Measurements from ENCODE around the gene SSU72. TPM values are rescaled to one million over a fixed set of nuclear protein-coding genes. Genes with fewer than 3 reads are reported as not detected.
"Not testable (repeated sequence)": the region's sequence is repeated elsewhere in the genome, so short reads cannot be mapped to it uniquely, and the experiment has no call there.

Gene SSU72
- total RNA-seq, 1 donor, result 54.7 TPM

- no peak for DNase-seq (ENCODE audit: low read depth in 2 of 3, low spot score in 2 of 3)
Measured at GRCh38 chr1:1531947-1532346, 42.7 kb downstream of the SSU72 start.

GRCh38 chr1:1529936-1530335 lies 44.7 kb downstream of the SSU72 start:
- DNase-seq (ENCODE audit: low read depth in 2 of 3, low spot score in 2 of 3), result no peak

- no peak for DNase-seq (ENCODE audit: low read depth in 2 of 3, low spot score in 2 of 3)
Measured at GRCh38 chr1:1529321-1529720, 45.3 kb downstream of the SSU72 start.

GRCh38 chr1:1528301-1529267 lies 46.1 kb downstream of the SSU72 start:
- DNase-seq (ENCODE audit: low read depth in 2 of 3, low spot score in 2 of 3), result no peak

- no peak for DNase-seq (ENCODE audit: low read depth in 2 of 3, low spot score in 2 of 3)
Measured at GRCh38 chr1:1527092-1527816, 47.4 kb downstream of the SSU72 start.

- DNase-seq (ENCODE audit: low read depth in 2 of 3, low spot score in 2 of 3), result not testable (repeated sequence)
Measured at GRCh38 chr1:1526476-1526875, 48.2 kb downstream of the SSU72 start.

- DNase-seq (ENCODE audit: low read depth in 2 of 3, low spot score in 2 of 3), result not testable (repeated sequence)
Measured at GRCh38 chr1:1524750-1525383, 49.8 kb downstream of the SSU72 start.

- DNase-seq (ENCODE audit: low read depth in 2 of 3, low spot score in 2 of 3), result not testable (repeated sequence)
Measured at GRCh38 chr1:1523651-1524050, 51.0 kb downstream of the SSU72 start.

GRCh38 chr1:1523226-1523625 lies 51.4 kb downstream of the SSU72 start:
- DNase-seq (ENCODE audit: low read depth in 2 of 3, low spot score in 2 of 3), result not testable (repeated sequence)

- not testable (repeated sequence) for DNase-seq (ENCODE audit: low read depth in 2 of 3, low spot score in 2 of 3)
Measured at GRCh38 chr1:1522536-1522935, 52.1 kb downstream of the SSU72 start.

- no peak for DNase-seq (ENCODE audit: low read depth in 2 of 3, low spot score in 2 of 3)
Measured at GRCh38 chr1:1521331-1521730, 53.3 kb downstream of the SSU72 start.

GRCh38 chr1:1519805-1520505 lies 54.7 kb downstream of the SSU72 start:
- DNase-seq (ENCODE audit: low read depth in 2 of 3, low spot score in 2 of 3), result not testable (repeated sequence)

GRCh38 chr1:1518621-1519007 lies 56.0 kb downstream of the SSU72 start:
- DNase-seq (ENCODE audit: low read depth in 2 of 3, low spot score in 2 of 3), result not testable (repeated sequence)

- DNase-seq (ENCODE audit: low read depth in 2 of 3, low spot score in 2 of 3), result no peak
Measured at GRCh38 chr1:1517973-1518620, 56.6 kb downstream of the SSU72 start.

GRCh38 chr1:1516923-1517322 lies 57.7 kb downstream of the SSU72 start:
- not testable (repeated sequence) for DNase-seq (ENCODE audit: low read depth in 2 of 3, low spot score in 2 of 3)

- not testable (repeated sequence) for DNase-seq (ENCODE audit: low read depth in 2 of 3, low spot score in 2 of 3)
Measured at GRCh38 chr1:1514376-1514775, 60.3 kb downstream of the SSU72 start.

GRCh38 chr1:1513675-1514074 lies 61.0 kb downstream of the SSU72 start:
- not testable (repeated sequence) for DNase-seq (ENCODE audit: low read depth in 2 of 3, low spot score in 2 of 3)

GRCh38 chr1:1512425-1512824 lies 62.2 kb downstream of the SSU72 start:
- DNase-seq (ENCODE audit: low read depth in 2 of 3, low spot score in 2 of 3), result not testable (repeated sequence)

GRCh38 chr1:1511533-1512285 lies 63.0 kb downstream of the SSU72 start, which contains the start of gene ATAD3A:
Gene ATAD3A (plus strand): TSS chr1:1512162. CDS start chr1:1512269, 107 bp downstream.
- DNase-seq (ENCODE audit: low read depth in 2 of 3, low spot score in 2 of 3), result peak; percentile 90 to 98 (median 98)

Measured in hematopoietic multipotent progenitor cell (in vitro differentiated cells).